Measurements from ENCODE around the gene KCNH2.
"Not testable (repeated sequence)": the region's sequence is repeated elsewhere in the genome, so short reads cannot be mapped to it uniquely, and the experiment has no call there.

Gene KCNH2

DNA sequence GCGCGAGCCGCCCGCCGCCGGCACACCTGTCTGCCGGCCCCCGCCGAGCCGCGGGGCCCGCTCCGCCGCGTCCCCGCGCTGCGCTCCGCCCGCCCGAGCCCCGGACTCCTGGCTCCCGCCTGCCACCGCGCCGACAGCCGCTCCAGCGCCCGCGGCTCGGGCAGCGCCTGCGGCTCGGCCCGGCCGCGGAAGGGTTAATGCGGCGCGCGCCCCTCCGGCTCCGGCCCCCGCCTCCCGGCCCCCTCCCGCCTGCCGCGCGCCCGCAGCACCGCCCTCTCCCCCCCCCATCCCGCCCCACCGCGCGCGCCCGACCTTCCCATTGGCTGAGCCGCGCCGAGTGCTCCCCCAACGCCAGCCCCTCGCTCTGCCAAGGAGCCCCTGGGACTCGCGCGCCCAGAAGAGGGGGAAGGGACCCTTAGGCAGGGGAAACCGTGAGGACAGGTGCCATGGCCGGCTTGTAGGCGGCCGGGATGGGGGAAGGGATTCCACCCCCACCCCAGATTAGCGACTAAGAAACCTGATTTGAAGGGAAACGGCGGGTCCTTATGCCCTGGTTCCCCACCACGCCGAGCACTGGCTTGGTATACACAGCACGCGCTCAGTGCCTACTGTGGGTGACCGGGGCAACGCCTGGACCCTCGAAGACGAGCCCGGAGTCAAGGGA lies at the start of gene KCNH2:
Gene KCNH2, minus strand, starts transcription at position 196 of the 664 bp plus-strand sequence. CDS start 408 bp downstream, outside the sequence.
- DNase-seq: peak; percentile 67

DNA sequence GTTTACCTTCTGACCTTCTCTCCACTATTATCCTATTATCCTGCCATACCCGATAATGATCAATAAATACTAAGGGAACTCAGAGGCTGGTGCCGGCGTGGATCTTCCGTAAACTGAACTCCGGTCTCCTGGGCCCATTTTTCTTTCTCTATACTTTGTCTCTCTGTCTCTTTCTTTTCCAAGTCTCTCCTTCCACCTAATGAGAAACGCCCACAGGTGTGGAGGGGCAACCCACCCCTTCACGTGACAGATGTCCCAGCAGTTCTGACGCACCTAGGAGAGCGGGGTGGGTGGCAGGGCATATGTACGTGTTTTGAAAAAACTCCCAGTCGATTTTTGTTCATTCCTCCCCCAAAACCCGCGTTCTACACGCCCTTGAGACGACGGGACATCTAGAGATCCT lies 49.6 kb upstream of the KCNH2 start:
- DNase-seq: not testable (repeated sequence)

DNA sequence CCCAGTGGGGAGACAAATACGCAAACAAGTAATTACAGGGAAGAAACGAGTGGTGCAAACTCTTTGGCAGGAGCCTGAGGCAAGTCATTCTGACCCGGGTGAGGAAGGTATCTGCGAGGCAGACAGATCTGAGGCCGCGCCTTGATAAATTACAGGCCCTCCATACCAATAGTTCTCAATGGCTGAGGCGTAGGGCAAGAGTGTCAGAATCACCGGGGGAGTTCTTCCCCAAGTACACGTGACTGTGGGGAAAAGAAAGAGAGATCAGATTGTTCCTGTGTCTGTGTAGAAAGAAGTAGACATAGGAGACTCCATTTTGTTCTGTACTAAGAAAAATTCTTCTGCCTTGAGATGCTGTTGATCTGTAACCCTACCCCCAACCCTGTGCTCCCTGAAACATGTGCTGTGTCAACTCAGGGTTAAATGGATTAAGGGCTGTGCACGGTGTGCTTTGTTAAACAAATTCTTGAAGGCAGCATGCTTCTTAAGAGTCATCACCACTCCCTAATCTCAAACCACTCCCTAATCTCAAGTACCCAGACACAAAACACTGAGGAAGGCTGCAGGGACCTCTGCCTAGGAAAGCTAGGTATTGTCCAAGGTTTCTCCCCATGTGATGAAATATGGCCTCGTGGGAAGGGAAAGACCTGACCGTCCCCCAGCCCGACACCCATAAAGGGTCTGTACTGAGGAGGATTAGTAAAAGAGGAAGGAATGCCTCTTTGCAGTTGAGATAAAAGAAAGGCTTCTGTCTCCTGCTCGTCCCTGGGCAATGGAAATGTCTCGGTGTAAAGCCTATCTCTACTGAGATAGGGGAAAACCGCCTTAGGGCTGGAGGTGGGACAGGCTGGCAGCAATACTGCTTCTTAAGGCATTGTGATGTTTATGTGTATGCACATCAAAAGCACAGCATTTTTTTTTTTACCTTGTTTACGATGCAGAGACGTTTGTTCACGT lies 48.9 kb upstream of the KCNH2 start:
- DNase-seq: not testable (repeated sequence)

GRCh38 chr7:151025924-151026671 lies 48.0 kb upstream of the KCNH2 start:
- no peak for DNase-seq

DNA sequence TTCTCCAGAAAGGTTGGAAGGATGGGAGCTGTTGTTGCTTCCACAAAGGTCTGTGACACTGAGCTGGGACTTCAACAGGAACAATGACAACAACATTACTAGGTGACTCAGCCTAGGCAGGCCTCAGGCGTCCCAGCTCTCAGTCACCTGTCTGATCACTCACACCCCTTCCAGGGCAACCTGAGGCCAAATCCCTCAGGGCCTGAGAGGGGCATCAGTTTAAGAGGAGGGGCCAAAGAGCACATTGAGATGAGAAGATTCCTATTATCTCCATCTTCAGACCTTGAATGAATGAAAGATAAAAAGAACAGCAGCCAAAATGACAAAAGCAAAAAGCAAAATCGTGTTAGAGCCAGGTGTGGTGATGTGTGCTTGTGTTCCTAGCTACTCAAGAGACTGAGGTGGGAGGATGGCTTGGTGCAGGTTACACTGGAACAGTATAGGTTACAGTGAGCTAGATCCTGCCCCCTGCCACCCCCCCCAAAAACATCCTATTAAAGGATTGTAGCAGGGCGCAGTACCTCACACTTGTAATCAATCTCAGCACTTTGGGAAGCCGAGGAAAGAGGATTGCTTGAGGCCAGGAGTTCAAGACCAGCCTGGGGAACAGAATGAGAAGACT lies 46.4 kb upstream of the KCNH2 start, which contains the start of gene ATG9B:
Gene ATG9B, minus strand, starts transcription at position 60 of the 622 bp plus-strand sequence. CDS start 71 bp downstream, outside the sequence.
- no peak for DNase-seq

- no peak for DNase-seq
These were observed 45.1 kb upstream of the KCNH2 start for GRCh38 chr7:151023232-151023631.

DNA sequence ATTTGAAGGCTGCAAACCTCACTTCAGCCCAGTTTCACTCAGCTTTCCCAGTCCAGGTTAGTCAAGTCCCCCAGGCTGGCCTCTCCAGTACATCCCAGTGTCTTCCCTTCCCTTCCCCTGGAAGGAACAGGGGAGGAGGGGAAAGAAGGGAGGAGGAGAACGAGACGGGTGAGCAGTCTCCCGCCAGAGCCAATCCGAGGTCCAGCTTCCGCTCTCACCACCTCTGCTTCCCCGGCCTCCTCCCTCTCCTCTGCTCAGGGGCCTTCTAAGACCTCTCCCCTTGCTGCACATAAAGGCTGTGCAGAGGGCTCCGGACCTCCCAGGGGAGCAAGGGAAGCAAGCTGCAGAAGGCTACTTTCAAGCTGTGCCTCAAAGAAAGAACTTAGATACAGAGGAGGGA lies 42.1 kb upstream of the KCNH2 start:
- DNase-seq: no peak

- DNase-seq: no peak
These were observed 41.0 kb upstream of the KCNH2 start for GRCh38 chr7:151019130-151019447.

GRCh38 chr7:151018421-151019129 lies 40.5 kb upstream of the KCNH2 start:
- peak; percentile 37 for DNase-seq

DNA sequence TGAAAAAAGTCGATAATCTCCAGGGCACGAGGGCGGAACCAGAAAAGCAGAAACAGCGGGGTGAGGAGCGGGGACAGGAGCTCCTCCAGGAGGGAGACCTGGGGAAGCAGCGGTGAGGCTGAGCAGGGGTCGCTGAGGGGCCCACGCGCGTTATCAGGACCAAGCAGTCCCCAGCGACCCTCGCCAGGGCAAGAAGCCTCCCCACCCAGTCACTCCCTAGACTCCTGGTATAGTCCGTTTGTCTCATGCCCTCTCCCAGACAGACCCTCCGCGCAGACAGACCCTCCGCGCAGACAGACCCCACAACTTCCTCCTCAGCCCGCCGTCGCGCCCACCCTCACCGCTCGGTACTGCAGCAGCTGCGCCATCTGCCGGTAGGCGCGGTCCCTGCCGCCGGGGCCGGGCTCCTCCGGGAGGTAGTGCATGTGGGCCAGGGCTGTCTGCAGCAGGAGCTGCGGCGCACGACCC lies 39.9 kb upstream of the KCNH2 start:
- peak; percentile 25 for DNase-seq

GRCh38 chr7:151017370-151017952 lies 39.3 kb upstream of the KCNH2 start:
- no peak for DNase-seq

GRCh38 chr7:151016942-151017341 lies 38.8 kb upstream of the KCNH2 start:
- no peak for DNase-seq

GRCh38 chr7:151016505-151016904 lies 38.4 kb upstream of the KCNH2 start:
- no peak for DNase-seq

- no peak for DNase-seq
These were observed 37.8 kb upstream of the KCNH2 start for GRCh38 chr7:151015967-151016366.

- no peak for DNase-seq
These were observed 36.8 kb upstream of the KCNH2 start for GRCh38 chr7:151014950-151015349.

GRCh38 chr7:151013733-151014497 lies 35.8 kb upstream of the KCNH2 start:
- no peak for DNase-seq

- no peak for DNase-seq
These were observed 35.2 kb upstream of the KCNH2 start for GRCh38 chr7:151013356-151013732.

DNA sequence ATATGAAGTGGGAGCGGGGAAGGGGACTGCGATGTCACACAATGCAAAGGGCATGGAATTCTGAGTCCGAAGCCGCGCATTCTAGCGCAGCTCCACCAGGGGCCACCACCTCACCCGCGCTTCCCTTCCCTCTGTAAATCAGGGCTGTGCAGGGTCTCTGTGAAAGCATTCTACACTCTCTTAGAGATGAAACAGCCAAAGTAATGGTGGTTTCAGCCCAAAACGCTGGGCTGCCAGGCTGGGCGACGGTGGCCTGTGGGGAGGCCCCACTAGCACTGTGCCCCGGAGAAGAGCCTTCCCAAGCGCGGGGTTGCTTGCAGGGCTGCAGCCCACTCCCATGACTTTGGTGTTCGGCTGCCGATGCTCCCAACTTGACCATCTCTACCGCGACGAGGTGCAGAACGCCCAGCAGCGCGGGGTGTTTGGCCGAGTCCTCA lies 34.8 kb upstream of the KCNH2 start:
- DNase-seq: no peak

DNA sequence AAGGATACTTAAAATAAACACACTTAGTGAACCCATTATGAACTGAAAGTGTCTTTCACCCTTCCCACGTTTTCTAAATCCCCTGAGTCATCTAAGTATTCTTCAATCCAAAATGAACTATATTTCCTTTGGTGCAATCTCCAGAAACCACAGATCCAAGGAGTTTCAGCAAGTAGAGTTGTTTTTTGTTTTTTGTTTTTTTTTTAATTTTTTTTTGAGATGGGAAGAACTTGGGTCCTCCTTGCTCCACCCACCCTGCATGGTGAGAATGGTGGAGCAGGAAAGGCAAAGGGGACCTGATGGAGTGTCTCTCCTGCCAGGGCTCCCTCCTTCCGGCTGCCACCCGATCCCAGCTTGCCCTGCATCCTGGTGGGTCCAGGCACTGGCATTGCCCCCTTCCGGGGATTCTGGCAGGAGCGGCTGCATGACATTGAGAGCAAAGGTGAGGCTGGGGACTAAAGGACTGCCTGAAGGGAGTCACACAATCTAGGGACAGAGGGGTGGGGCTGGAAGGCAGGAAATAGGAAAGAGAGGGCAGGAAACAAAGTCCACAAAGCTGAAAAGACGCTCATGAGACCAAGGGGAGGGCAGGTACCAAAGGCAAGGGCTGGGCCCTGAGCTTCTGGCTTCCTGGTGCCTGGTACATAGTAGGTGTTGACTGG lies 34.0 kb upstream of the KCNH2 start:
- no peak for DNase-seq

- not testable (repeated sequence) for DNase-seq
These were observed 33.5 kb upstream of the KCNH2 start for GRCh38 chr7:151011616-151012015.

Data from NCI-H2029 (cell line).